OCI-LY1 (cell line): ENCODE data around the gene TRPM1.

Source experiments
- EZH2 ChIP-seq: fragments of 200-600 bp; sonication (generic), shearing (Covaris generic); IDR thresholded peaks from 2 replicates; pipeline ENCODE4 v1.8.0; 2017; ENCODE audit warnings: borderline replicate concordance, mixed run types, mild to moderate bottlenecking, antibody characterized with exemption, low read length, moderate library complexity, mixed read lengths
- TF ChIP-seq, protein P1 (sequence below): fragments of 200-600 bp; sonication (generic), shearing (Covaris generic); IDR thresholded peaks from 2 replicates; pipeline ENCODE4 v1.5.1; 2017; ENCODE audit warnings: mild to moderate bottlenecking, antibody characterized with exemption, low read length, moderate library complexity, mixed read lengths

DNA sequence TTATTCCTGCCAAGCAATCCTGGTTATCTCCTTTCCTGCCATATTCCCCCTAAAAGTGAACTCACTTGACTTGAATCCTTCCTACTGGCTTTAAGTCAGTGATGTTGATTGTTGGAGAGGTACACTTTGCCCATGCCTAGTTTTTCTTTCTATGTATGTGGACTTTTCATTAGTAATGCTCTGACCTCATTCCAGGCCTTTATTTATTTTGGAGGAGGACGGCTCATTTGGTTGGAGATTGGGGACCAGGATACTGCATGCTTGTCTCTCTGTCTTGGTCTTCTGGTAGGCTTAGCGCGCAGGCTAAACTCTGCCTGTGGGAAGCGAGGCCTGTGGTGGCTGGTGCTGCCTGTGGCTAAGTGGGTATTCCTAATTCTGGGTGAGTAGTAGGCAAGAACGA lies 81.0 kb downstream of the TRPM1 start:
- TF ChIP-seq, protein P1, sequence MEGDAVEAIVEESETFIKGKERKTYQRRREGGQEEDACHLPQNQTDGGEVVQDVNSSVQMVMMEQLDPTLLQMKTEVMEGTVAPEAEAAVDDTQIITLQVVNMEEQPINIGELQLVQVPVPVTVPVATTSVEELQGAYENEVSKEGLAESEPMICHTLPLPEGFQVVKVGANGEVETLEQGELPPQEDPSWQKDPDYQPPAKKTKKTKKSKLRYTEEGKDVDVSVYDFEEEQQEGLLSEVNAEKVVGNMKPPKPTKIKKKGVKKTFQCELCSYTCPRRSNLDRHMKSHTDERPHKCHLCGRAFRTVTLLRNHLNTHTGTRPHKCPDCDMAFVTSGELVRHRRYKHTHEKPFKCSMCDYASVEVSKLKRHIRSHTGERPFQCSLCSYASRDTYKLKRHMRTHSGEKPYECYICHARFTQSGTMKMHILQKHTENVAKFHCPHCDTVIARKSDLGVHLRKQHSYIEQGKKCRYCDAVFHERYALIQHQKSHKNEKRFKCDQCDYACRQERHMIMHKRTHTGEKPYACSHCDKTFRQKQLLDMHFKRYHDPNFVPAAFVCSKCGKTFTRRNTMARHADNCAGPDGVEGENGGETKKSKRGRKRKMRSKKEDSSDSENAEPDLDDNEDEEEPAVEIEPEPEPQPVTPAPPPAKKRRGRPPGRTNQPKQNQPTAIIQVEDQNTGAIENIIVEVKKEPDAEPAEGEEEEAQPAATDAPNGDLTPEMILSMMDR: no peak
- TF ChIP-seq EZH2: no peak
